SW480 (cell line): ENCODE results near the gene AUTS2.

Experiments used
- DNase-seq: peaks from one replicate; pipeline ENCODE4 v3.0.0-alpha.2; 2016; ENCODE audit warnings: low spot score

AUTS2 gene

DNA sequence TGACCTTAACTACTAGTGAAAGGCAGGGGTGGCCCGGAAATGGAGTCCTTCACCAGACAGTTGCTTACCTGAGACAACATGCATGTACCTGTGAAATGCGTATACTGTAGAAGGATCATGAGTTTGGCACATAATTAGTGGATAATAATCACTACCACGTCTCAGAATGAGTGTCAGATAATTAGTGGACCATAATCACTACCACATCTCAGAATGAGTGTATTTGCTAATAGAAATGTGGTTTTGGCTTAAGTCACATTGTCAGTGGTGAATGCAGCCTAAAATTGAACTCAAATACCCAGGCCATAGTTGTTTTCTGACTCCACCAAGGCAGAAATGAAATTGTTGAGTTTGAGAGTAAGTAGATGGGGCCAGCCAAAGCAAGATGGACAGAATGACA, 1065.4 kb downstream of the AUTS2 start:
- DNase-seq, result no peak

DNA sequence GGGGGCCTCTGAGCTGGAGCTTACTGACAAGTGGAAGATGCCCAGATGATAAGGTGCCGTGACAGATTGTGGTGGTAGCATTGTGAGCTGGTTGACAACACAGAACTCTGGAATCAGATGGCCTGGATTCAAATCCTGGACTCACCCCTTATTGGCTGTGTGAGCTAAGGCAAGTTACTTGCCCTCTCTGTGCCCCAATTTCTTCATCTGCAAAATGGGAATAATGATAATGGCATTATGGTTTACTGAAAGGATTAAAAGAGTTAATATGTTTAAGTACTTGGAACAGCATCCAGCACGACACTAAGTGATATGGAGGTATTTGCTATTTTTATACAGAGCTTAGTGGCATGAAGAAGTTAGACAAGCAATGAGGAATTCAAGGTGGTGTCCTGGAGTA, 1067.7 kb downstream of the AUTS2 start:
- no peak for DNase-seq

DNA sequence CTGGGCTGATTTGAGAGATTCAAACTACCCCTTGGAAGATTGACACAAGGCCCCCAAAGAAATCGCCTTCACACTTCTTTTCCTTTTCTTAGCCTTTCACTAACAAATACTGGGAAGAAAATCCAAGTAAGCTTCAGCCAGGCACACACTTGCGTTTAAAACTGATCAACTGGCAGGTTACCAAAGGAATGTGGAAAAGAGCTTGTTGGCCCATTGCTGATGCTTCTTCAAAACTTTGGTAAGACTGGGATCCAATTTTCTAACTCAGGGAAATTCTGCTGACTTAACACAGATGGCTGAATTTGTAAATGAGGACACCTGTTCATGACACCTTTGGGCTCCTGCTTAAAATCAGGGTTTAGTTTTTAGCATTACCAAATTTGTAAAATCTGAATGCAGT, 1069.1 kb downstream of the AUTS2 start:
- DNase-seq, result no peak

DNA sequence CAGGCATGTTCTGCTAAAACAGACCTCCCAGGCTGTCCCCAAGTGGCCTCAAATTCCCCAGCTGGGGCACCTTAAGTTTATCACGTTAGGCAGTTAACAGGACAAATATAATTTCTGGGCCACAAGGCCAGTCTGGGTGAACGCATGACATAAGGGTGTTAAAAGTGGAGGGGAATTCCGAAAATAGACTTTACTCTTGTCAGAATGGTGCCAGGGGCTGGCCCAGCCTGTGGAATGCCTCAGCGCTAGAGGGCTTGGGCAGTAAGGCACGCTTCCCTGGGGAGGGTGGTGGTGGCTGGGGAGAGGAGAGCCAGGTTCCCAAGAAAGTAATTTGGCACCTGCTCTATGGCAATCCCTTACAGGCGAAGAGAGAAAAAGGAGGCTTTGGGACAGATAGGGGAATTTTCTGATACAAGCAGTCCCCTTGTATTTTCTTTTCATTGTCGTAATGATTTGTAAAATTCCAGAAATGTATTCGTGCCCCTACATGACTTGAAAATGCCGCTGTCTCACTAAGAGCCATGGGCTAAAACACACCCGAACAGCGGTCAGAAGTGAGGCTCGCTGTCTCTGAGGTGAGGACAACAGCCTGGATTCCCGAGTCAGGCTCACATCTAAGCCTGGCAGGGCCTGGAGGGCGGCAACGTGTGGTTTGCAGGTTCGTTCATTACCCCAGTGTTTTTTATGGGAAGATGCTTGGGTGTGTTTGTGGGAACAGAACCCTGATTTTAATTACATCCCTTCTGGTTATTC, 1070.5 kb downstream of the AUTS2 start:
- DNase-seq, result no peak

DNA sequence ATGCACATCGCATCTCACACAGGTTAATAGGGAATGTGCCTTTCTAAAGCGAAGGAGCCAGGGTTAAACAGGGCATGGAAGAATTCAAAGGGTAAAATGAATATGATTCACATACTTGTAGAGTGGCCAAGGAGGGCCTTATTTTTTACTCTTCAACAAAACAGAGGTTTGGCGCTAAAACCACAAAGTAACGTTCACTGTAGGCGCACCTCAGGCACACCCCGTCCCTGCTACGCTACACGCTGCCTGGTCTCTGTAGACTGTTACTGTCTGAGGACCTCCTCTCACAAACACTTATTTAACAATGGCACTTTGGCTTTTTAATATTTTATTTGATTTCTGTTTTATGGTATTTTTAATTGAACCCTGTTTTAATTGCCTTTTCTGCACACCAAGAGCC, 1071.6 kb downstream of the AUTS2 start:
- no peak for DNase-seq

DNA sequence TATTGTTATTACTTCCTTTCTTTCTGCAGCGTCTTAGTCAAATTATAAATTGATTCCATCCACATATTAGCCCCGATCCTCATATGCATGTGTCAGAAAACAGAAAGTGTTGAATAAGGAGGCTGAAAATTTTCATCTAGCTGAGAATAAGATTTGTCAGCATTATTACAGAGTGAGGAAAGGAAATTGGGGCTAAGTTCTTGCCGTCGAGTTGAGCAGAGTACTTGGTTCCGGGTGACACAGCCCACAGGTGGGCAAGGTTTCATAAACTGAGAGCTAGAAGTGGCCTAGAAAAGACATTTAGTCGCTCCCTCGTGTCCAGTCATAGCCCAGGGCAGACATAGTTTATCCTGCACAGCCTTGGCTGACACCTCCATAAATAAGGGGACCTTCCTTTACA, 1072.0 kb downstream of the AUTS2 start:
- DNase-seq, result no peak

DNA sequence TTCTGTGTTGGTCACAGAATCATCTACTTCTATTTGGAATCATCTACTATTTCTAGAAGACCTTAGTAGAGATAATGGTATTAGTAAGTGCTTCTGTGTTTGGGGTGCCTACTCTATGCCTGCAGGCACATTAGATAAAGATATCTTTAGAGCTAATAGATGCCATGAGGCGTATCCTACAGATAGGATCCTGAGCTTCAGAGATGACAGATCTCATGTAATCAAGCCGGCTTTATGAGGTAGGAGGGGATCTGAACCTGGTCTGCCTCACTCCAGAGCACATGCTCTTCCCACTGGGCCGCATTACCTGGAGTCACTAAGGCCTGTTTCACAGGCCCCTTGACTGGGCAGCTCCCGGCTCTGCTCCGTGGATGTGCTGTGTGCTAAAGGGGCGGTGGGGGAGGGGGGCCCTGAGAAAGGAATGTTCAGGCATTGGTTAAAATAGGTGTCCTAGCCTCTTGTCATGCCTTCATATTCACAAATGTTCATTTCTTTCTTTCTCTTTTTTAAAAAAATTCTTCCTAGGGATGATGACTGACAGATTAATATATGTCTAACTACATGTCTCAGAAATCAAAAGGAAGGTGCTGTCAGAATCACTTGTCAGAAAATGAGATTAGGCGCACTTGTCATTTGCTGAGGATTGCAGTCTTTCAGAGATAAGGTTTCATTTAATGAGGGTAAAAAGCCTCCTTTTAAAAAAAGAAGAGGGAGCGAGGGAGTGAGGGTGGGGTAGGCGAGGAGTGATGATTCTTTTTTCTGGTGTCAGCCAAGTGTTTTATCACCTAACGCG, 1075.7 kb downstream of the AUTS2 start:
- no peak for DNase-seq

DNA sequence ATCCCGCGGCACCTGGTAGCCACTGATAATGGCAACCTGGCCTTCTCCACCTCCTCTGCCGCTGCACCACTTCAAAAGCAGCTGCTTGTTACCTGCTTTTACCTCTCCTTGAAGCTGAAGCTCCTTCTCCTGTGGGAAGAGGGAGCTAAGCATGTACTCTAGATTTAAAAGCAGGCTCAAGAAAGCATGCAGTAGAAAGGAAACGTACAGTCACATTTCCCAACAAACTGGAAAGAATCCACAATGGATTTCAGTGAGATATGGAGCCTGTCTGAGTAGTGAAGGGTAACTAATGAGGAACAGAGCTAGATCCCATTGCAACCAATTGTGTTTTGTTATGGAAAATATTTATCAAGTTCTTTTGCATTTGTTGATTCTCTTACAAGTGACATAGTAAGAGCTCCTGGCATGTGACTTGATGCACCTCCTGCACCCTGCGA, 1076.3 kb downstream of the AUTS2 start:
- DNase-seq, result no peak

DNA sequence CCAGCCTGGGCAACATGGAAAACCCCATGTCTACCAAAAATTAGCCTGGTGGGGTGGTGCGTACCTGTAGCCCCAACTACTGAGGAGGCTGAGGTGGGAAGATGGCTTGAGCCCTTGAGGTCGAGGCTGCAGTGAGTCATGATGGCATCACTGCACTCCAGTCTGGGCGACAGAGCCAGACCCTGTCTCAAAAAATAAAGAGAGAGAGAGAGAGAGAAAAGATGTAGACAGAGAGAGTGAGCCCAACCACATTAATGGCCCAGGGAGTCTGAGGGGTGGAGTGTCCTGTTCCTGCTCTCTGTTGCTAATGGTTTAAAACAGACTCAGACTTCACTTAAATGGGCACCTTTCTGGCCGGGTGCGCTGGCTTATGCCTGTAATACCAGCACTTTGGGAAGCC, 1078.0 kb downstream of the AUTS2 start:
- no peak for DNase-seq

DNA sequence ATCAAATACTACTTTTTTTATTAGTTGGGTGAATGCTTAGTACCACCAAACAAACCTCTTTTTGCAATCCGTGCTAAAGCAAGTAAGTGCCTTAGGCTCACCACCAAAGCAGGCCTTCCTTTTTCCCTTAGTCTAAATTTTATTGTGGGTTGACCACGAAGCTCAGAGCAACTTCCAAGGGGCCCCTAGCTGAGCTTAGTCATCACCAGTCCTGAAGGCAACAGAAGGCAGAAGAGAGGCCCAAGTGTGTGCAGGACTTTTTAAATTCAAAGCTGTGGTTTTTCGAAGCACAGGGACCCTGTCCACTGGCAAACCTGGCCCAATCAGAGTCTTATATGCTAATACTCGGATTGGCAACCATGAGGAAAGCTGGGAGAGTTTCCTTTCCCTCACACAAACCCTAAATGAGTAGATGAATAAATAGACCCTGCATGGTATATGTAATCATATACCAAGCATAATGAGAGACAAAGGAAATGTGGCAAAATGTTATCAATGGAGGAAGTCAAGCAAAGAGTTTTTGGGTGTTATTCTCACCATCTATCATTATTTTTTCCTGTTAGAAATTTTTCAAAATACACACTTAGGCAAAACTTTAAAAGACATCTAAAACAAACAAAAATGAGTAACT, 1080.5 kb downstream of the AUTS2 start:
- no peak for DNase-seq

DNA sequence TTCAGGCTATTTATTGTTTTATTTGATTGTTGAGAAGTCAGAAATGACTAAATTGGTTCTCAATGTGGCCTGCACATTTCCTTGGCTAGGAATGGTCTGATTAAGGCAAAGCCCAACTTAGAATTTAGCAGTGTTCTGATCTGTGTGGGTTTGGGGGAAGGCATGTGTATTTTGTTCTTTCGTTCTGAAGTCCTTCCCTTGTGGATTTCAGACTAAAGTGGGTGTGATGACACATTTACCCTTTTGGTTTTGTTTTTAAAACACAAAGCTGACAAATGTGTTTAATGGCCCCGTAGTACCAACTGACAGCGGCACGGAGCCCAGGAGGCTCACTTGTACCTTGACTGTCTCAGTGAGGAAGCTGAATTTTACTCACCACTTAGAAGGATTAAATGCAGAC, 1081.4 kb downstream of the AUTS2 start:
- DNase-seq, result no peak

DNA sequence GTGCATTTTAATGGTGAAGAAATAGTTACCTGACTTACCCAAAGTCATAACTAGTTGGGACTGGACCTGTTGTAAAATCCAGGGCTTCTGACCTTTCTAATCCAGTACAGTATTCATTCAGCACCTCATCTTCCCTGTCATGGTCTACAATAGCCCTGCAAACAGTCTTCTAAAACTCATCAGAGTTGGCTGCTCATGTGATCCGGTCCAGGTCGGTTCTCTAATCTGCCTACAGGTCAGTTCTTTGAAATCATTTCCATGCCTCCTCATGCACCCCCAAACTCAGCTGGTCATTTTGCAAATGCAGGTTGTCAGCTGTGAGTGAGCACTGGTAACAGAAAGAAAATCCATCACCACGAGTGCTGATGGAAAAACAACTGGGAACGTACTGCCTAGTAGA, 1082.0 kb downstream of the AUTS2 start:
- DNase-seq, result no peak

DNA sequence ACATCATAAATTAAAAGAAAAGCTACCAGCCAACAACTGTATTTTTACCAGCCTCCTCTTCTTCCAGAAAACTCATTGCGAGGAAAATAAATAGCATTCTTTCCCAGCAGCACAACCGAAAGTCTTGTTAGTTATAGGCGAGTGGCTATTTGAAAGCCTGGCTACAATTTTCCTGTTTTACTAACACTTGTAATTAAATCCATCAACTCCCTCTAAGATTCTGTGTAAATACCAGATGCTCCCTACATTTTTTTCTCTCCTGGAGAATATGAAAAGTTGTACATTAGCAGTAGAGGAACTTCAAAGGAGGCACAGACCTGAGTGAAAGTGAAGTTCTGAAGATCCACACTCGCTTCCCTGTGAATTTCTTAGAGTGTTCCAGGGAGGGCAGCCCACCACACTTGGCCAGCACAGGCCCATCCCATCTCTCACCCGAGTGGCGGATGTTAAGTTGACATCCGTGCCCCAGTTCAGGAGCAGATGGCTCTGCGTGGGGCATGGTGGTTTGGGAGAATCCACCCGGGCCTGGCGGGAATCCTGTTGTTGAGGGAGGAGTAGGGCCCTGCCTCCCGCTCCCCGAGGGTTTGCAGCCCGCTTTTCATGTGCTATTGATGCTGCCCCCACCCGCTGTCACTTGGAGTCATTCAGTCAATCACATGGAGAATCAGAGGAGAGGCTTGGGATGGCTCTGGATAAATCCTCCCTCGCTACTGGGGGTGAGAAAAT, 1082.6 kb downstream of the AUTS2 start:
- no peak for DNase-seq

DNA sequence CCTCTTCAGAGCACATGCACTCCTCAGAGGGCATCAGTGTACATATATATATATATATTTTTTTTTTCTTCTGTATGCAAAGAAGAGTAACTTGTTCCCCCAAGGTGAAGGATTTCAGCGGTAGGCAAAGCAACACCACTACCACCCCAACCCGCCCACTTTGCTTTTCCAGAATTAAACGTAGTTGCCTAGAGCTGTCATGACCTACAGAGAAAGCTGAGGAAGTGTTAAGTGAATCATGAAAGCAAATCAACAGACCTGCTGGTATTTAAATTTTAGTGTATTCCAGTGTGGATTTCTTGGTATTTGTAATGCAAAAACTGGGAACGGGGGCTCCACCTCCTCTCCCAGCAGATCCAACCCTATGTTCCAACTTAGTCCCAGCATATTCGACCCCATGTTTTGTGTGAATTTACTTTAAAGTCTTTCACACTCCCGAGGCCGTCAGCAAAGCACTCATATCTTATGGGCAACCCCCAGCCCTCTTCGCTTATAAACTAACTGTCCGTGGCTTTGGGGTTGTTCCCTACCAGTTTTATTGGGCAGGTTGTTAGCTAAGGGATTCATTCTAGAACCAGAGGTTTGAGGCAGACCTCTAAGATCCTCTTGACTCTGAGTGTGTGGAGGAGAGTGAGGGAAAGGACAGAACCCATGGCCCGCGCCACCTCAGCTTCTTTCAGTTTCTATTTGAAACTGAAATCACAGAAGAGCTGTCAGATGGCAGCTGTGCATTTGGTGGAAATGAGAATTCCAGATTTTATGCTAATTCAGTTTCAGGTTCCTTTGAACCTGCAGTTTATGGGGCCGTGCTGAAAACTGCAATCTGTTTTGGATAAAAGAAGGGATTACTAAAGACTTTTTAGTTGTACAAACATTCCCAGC, 1083.4 kb downstream of the AUTS2 start:
- no peak for DNase-seq

DNA sequence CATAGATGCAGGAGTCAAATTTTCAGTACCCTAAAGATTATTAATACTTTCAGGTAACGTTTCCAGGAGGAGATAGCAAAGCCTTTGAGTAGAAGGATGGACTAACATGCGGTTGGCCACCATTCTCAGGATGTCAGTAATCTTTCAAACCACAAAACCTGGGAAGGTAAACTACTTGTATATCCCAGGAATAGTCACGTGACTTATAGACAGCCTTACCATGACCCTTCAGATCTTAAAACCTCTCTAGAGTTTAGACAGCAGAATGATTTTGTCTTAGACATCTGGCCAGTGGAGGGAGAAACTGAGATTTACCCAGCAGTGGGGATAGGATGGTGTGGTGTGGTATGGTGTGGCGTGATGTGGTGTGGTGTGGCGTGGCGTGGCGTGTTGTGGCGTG, 1085.9 kb downstream of the AUTS2 start:
- DNase-seq, result no peak

DNA sequence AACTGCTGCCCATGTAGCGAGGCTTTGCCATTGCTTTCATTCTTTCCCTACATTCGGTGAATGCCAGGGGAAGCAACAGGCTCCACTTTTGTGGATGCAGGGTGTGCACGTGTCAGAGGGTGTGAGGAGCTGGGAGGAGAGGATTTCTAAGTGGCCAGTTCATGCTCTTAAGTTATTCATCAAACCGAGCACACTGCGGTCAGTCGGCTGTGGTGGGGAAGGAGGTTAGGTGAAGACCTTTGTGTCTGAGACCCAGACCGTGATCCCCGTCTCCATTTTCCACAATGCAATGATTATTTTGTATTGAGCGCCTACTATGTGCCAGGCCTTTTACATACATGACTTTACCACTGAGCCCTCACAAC, 1095.0 kb downstream of the AUTS2 start:
- DNase-seq, result peak; percentile 33

DNA sequence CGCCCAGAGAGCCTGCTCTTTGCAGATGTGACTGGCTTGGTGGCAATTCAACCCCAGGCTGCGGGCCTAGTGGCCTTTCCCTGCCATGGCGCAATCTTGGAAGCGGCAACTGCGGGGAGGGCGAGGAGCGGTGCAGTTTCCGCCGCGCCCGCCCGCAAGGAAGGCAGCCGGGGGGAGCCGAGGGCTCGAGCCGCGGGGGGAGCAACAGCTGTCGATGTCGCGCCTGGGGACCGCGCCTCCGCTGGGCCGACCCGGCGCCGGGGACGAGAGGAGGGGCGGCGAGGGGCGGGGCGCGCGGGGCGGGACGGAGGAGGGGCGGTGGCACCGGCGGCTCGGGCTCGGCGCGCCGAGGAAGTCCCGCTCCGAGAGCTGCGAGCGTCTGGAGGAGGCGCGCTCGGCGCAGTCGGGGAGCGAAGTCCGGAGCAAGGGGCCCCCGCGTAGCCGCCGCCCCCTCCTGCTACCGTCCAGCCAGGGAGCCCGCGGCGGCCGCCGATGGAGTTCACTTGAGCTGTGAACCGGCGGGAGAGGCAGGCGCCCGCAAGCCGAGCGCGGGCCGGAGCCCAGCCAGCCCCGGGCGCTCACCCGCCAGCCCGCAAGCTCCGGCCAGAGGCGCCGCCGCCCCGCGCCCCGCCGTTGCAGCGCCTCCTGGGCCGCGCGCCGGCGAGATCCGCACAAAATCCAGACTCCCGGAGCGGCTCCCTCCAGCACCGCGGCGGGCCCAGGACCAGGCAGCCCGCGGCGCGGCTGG, 1095.6 kb downstream of the AUTS2 start:
- peak; percentile 48 for DNase-seq

DNA sequence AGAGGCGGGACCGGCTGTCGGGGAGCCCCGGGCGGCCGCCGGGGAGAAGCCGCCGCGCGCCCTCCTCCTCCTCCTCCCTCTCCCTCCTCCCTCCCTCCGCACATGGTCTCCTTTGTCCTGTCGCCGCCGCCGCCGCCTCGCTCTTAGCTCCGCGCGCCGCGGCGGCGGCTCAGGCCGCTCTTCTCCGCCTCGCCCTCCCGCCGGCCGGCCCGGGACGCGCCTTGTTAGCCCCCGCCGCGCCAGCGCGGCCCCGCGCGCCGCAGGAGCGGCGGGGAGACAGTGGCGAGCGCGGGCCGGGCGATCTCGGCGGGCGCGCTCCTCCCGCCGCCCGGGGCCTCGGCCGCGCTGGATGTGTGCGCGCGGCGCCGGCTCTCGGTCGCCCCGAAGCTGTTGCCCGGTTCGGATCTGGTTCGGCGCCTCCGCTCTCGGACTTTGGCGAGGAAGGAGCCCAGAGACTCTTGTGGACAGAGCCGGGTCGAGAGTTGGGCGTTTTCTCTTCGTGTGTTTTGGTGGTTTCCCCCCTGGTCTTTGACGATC, 1096.2 kb downstream of the AUTS2 start:
- peak; percentile 60 for DNase-seq

DNA sequence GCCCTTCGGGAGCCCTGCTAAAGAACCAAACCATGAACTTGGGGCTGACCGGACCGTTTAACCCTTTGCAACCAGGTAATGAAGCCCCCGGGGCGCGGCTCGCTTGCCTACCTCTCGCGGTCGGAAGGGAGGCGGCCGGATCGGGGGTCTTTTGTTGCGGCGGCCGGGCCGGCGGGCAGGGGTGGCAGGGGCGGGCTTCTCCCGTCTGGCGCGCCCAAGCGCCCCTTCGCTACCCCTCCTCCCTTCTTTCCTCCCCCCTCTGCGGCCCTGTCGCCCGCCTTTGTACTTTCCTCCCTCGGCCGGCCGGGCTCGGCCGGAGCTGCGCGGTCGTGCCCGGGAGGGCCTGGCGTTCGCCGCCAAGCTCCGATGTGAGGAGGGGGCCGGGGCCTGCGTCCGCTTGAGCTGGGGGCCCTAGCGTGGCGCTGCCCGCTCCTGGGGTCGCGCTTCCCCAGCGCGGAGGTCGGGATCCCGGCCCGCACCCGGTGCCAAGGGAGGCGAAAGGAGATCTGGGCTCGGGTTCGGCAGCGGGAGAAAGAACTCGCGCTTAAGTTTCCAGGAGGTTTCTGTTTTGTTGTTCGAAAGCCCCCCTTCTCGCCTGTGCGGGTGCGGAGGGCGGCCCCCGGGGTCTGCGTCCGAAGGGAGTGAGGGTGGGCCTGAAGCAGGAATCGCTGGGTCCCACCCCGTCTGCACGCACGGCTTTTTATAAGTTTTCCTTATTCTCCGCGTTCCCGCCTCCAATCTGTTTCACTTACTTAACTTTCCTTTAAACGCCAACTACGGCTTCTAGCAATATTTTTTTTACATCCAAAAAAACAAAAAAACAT, 1096.9 kb downstream of the AUTS2 start:
- no peak for DNase-seq

DNA sequence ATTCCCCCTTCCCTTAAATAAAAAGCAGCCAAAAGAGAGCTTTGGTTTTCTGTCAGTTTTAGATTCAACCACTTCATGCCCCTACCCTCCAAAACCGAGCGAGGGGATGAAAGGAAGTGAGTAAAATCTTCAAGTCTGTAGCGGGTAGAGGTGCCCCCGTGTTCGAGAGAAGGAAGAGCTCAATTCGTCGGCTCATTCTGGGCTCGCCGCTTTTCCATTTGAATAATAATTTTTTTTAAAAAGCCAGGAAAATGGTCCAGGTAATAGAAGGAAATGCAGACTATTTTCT, 1097.5 kb downstream of the AUTS2 start:
- DNase-seq, result no peak
